Left ventricle myocardium superior (tissue), 1 donor: ENCODE measurements around the gene SLC2A14. TPM values are rescaled to one million over a fixed set of nuclear protein-coding genes. Genes with fewer than 3 reads are reported as not detected.
"Not testable (repeated sequence)": the region's sequence is repeated elsewhere in the genome, so short reads cannot be mapped to it uniquely, and the experiment has no call there.

Experiments
- ATAC-seq: fragments of 200-7000 bp; cut with Tn5 transposase; one replicate; pipeline ENCODE4 v1.9.1; 2020; ENCODE audit warnings: mild to moderate bottlenecking, moderate library complexity
- DNase-seq: peaks from one replicate; pipeline ENCODE4 v3.0.0-alpha.2; 2020
- intact Hi-C: fragments of 100-400 bp; cut with micrococcal nuclease; formaldehyde crosslinking; loops from one replicate; pipeline ENCODE4 v1.11.0; 2022
- total RNA-seq: library from RNA; stranded (reverse); fragmentation: NEBNext Ultra II Directional; extraction: Animal tissue kit (Norgen Biotek cat#: 25700); gene quantifications from one replicate; pipeline ENCODE4 v1.2.1, GENCODE V29; 2021
- donor health status: DM: no; HTN: yes; CAD: no; lungs with severe emphysema.

The SLC2A14 gene
- total RNA-seq, 1 donor from 2014 or later, result not detected

GRCh38 chr12:7879246-7879645 lies 6.5 kb upstream of the SLC2A14 start:
- no peak for ATAC-seq
- intact Hi-C loops, result no loop called here
- no peak for DNase-seq

- ATAC-seq (no peak), DNase-seq (no peak)
- intact Hi-C loops, result no loop called here
These were observed 4.7 kb upstream of the SLC2A14 start for GRCh38 chr12:7877420-7877819.

DNA sequence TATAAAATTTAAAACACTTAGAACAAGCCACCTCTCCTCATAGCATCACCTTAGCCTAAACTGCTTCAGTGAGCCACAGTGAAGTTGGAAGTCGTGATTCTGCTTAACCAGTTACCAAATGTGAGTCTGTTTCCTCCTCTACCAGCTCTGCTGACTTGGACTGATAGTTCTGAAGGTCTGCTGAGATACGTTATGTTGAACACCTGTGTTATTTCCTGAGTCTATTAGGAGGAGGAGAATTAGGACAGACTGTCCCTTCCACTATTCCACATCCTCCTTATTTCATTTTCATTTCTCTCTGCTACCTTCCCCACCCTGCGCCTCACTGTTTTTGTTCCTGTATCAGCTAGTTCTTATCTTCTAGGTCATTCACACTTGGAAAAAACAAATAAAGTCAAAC lies 2.4 kb downstream of the SLC2A14 start:
- DNase-seq (no peak), ATAC-seq (no peak)
- intact Hi-C loops, result no loop called here

DNA sequence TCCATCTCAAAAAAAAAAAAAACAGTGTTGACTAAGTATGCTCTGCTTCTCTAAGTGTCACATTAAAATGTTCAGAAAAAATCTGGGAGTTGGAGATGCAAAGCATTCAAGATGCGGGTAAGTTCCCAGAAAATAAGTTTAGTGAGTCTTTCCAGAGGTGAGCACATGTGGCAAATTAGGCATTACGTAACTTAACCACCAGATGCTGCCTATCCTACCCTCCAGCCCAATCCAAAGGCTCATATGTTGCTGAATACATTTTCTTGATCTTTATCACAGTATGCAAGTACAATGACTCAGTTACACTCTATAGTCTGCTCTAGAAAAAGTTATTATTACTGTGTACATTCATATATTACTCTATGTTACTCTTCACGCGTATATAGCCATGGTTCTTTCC lies 3.6 kb downstream of the SLC2A14 start:
- intact Hi-C loops, result no loop called here
- ATAC-seq, result no peak
- no peak for DNase-seq

GRCh38 chr12:7868391-7868790 lies 4.3 kb downstream of the SLC2A14 start:
- DNase-seq (no peak), ATAC-seq (no peak)
- intact Hi-C loops, result no loop called here

- intact Hi-C loops, result no loop called here
- no peak for DNase-seq
- no peak for ATAC-seq
These were observed 8.0 kb downstream of the SLC2A14 start for GRCh38 chr12:7864601-7865150.

- DNase-seq, ATAC-seq, intact Hi-C loops: not testable (repeated sequence)
These were observed 9.8 kb downstream of the SLC2A14 start for GRCh38 chr12:7862814-7863348.

GRCh38 chr12:7862301-7862700 lies 10.4 kb downstream of the SLC2A14 start:
- DNase-seq, intact Hi-C loops, ATAC-seq: not testable (repeated sequence)

- no peak for DNase-seq
- intact Hi-C loops, result loop anchor here (5.0 kb wide), 1 partner anchor 133 kb away; no protein-coding TSS in a partner anchor
- ATAC-seq, result no peak
These were observed 13.2 kb downstream of the SLC2A14 start for GRCh38 chr12:7859552-7859951.

- intact Hi-C loops, result loop anchor here (5.0 kb wide), 1 partner anchor 134 kb away; no protein-coding TSS in a partner anchor
- DNase-seq, result no peak
- ATAC-seq, result no peak
These were observed 14.7 kb downstream of the SLC2A14 start for GRCh38 chr12:7857971-7858370.

GRCh38 chr12:7856516-7856915 lies 16.2 kb downstream of the SLC2A14 start:
- no peak for ATAC-seq
- intact Hi-C loops, result loop anchor here (5.0 kb wide), 1 partner anchor 136 kb away; no protein-coding TSS in a partner anchor
- no peak for DNase-seq

- intact Hi-C loops, result no loop called here
- no peak for DNase-seq
- no peak for ATAC-seq
These were observed 19.2 kb downstream of the SLC2A14 start for GRCh38 chr12:7853557-7853956.

- DNase-seq, intact Hi-C loops, ATAC-seq: not testable (repeated sequence)
These were observed 21.1 kb downstream of the SLC2A14 start for GRCh38 chr12:7851622-7852081.

- ATAC-seq, intact Hi-C loops, DNase-seq: not testable (repeated sequence)
These were observed 22.6 kb downstream of the SLC2A14 start for GRCh38 chr12:7850099-7850498.

- intact Hi-C loops, ATAC-seq, DNase-seq: not testable (repeated sequence)
These were observed 24.7 kb downstream of the SLC2A14 start for GRCh38 chr12:7848098-7848422.

DNA sequence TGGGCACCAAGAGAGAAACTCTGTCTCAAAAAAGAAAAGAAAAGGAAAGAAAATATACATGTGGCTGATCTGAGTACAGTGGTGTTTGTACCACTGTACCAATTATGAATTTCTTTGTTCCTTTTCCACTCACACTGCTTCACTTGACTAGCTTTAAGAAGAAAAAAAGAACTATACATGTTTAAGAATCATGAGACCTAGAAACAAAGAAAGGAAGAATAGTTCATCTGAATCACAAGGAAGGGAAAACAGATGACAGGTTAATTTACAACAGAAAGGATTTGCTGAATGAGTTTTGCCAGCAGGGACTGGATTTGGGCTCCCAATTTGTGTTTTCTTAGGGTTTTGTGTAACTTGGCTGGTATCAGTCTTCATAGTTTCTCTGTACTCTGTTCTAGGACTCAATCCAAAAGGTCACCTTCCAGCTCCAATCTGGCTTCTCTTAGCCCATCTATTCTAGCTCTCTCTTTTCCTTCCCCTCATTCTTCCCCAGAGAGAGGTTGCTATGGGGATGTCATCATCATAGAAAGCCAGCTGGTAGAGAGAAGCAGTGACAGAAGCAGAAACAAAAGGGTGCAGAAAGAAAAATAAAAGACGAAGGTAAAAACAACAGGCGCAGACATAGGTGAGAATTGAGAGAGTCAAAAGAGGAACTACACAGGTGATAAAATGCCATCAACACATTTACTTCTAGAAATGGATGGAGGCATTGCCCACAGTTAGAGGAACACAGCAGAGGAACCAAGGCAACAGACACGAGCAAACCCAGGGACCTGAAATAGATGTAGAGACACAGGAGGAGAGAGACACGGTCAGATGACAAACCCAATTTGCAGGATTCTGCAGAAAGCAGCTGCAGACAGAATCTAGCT lies 25.3 kb downstream of the SLC2A14 start:
- intact Hi-C loops, DNase-seq, ATAC-seq: not testable (repeated sequence)

- no peak for DNase-seq
- intact Hi-C loops, result no loop called here
- no peak for ATAC-seq
These were observed 28.6 kb downstream of the SLC2A14 start for GRCh38 chr12:7844116-7844515.

- DNase-seq, intact Hi-C loops: not testable (repeated sequence)
- ATAC-seq, result peak; percentile 21
These were observed 29.1 kb downstream of the SLC2A14 start for GRCh38 chr12:7843583-7843982.

DNA sequence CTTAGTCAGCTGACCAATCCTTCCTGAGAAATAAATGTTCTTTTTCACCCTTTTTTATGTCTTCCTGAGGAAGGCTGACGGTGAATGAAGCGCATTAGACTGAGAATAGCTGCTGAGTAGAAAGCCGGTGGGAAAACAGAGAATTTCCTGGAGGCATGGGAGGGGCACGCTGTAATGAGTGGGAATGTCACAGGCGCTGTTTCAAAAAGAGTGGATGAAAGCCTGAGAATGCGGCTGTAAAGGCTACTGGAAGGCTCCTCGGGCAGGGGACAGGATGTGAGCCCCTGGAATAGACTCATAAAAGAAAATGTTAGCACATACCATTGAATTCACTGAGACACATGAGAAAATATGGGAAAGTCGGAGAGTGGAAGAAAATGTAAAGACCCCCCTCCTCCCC lies 29.6 kb downstream of the SLC2A14 start:
- DNase-seq, intact Hi-C loops: not testable (repeated sequence)
- peak; percentile 56 for ATAC-seq

GRCh38 chr12:7842444-7842843 lies 30.3 kb downstream of the SLC2A14 start:
- ATAC-seq, DNase-seq, intact Hi-C loops: not testable (repeated sequence)
